ENCODE results near the gene FAM171A1.
A peak's percentile ranks its signal among the peaks of the same experiment; 100 is the strongest.
"Not testable (repeated sequence)": the region's sequence is repeated elsewhere in the genome, so short reads cannot be mapped to it uniquely, and the experiment has no call there.

FAM171A1 gene

DNA sequence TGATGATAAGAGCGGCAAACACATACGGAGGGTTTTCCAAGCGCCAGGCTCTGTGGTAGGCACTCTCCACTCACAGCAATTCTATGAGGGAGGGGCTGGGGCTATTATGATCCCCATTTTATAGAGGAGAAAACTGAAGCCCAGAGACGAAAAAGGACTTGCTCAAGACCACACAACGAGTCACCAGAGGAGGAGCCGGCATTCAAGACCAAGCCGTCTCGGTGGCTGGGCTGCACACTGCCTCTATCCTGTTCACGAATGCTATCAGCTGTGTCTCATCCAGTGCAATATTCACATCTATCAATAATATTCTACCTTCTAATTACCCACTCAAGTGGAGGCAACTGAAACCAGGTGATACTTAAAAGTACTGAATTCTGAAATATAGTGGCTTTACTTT, 134.7 kb downstream of the FAM171A1 start:
- DNase-seq = no peak

DNA sequence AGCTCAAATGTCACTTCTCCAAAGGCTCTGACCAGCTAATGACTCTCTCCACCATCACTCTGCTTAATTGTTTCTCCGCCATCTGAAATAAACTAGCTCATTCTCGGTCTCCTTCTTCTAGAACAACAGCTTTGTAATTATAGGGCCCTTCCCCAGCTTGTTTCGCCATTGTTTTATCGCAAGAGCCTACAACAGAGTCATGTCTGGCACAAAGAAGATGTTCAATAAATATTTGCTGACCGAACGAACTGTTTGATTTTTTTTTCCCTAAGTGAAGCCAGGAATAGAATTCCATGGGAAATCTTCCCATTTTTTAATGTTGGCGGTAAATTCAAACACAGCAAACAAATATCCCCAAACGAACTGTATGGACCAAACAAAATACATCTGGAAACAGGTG, 138.8 kb downstream of the FAM171A1 start:
- DNase-seq = no peak

DNA sequence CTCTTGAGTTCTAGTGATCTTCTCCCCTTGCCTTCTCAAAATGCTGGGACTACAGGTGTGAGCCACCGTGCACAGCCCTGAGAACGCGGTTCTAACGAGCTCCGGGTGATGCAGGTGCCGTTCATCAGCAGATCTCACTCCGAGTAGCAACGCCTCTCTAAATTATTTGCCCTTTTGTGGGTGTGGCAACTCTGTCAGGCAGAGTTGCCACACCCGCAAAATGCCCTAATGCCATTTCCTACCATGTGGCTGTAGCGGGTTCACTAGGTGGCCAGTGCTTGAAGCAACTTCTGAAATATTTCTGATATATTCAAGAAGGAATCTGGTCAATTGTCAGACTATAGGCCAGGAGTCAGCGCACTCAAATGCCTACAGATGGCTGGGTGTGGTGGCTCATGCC, 139.7 kb downstream of the FAM171A1 start:
- DNase-seq = no peak

DNA sequence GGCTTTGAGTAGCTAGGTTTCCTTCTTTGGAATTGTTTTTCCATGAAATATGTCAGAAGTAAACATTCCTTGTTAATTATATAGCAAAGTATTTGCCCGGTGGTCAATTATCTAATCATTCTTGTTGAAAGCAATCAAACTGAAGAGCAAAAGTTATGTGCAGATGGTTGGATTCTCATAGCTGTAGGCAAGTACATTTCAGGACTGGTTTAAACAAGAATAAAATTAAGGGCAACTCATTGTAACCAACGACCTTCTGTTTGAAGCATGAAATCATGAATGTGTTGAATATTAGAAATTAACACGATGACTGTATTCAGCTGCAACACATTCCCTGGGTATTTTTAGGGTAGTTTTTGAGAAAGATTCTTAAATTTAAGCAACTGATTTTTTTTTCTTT, 140.8 kb downstream of the FAM171A1 start:
- DNase-seq = no peak

DNA sequence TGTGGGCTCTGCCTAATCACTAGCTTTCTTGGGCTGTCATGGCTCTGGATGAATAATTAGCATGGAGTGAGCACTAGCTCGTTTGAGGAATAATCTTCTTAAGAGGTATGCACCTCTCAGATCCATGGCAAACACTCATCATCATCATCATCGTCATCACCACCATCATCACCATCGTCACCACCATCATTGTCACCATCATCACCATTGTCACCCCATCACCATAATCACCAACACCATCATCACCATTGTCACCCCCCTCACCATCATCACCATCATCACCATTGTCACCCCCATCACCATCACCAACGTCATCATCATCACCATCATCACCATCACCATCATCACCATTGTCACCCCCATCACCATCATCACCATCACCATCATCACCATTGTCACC, 141.8 kb downstream of the FAM171A1 start:
- DNase-seq = no peak

DNA sequence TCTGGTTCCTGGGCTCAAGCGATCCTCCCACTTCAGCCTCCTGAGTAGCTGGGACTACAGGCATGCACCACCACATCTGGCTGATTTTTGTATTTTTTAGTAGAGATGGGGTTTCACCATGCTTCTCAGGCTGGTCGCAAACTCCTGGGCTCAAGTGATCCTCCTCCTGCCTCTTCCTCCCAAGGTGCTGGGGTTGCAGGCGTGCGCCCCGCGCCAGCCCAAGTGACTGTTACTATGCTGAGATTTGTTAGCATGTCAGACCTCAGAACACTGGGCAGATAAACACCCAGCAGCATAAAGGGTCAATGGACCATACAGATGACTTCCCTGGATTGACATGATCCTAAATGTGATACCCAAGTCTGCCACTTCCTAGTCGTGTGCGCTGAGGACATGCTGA, 142.7 kb downstream of the FAM171A1 start:
- no peak for DNase-seq

DNA sequence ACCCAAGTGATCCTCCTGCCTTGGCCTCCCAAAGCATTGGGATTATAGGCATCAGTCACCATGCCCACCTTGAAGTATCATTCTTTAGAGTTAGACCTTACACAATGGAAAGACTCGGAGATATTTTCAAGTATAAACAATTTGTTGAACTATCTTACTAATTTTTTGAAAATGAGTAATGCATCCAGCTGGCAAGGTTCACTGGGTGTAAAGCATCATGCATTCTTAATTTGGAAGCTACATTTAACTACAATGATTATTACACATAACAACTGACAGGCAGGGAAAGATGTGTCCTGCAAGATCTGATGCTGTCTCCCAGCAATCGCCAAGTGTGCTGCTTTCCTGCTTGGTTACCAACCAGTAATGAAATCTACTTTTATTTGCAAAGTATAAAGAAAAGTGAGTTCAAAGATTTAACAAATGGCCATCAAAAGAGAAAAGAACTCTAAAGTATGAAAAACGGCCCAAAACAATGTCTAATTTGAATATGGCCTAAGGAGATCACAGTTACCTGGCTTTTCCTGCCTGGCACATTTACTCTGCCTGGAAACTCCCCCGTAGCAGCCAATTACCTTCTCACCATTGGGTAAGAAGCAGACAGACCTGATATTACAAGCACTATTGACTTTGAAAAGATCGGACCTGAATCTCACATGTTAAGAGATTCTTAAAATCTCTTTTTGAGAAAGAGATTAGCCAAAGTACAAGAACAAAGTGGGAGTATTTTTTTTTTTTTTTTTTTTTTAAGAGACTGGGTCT, 143.3 kb downstream of the FAM171A1 start:
- no peak for DNase-seq

DNA sequence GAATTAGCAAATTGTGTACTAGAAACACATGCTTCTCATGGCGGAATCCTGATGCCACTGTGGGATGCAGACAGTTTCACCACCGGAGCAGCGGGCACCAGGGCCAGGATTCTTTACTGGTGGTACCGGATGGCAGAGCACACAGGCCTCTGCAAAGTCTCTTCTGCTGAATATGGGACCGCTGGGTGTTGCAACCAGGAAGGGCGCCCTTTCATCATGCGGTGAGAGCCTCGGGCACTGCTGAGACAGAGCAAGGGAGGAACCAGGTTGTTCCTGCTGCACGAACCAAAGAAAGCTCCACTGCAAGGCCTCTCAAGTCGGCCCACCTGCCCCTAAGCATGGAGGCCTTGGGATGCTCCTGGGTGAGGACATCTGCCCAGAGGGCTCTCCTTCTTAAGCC, 145.6 kb downstream of the FAM171A1 start:
- peak; percentile 76 for DNase-seq

DNA sequence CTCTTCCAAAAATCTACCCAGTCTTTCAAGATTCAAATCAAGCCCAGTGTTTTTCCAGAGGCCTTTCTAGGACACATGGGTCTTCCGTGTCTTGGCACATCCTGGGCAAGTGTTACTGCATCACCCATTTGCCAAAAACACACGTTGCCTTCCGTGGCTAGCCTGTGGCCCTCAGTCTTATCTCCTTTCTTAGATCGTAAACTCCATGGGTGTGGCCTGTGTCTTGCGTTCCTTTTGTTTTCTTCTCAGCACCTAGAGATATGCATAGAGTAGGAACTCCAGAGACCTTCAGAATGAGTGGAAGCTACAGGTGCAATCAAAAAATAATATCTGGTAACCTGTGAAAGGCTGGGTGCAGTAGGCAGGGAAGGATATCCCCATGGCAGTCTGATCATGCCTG, 146.1 kb downstream of the FAM171A1 start:
- DNase-seq = peak; percentile 49

DNA sequence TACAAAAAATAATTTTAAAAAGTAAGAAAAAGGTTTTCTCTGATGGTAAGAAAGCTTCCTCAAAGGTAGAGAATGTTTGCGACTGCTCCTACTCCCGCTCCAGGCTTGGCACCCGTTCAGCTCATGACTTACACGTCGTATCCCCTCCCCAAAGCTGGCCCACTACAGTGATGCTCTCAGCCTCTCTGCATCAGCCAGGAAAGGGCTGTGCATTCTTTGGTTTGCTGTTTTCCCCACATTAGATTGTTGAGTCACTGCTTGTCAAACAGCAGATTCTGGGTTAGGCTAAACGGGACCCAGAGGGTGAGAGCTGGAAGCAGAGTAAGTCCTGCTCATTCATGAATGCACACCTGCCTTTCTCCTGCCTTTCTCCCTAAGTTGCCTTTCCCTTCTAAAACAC, 147.9 kb downstream of the FAM171A1 start:
- DNase-seq = no peak

DNA sequence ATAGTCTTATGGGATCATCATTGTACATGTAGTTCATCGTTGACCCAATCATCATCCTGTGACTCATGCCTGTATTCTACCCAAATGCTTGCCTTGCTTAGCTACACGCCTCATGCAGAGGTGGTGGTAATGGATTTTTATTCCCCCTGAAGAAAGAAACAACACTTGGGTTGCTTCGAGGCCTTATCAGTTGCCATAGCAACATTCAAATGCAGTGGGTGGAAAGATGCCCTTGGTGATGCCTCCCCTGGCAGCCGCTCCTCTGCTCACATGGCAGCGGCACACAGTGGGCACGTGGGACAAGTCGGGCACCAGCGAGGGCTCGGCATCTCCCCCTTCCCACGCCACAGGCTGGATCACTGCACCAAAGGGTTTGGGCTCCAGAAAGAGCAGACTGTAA, 148.6 kb downstream of the FAM171A1 start:
- DNase-seq = no peak

DNA sequence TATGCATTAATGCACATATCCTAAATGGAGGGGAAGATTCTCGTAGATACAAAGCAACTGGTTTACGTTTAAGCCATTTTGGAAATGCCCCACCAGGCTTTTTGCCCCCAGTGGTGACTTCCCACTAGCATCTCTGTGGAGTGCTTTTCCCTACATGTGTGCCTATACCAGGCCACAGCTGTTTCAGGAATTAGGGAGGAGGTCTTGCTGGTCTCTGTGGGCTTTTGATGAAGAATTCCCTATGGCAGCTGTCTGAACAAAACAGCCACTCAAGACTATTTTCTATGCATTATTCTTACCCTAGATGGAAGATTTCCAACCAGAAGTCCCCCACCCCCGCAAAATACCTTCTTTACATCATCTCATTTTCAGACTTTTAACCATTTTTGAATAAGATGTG, 150.6 kb downstream of the FAM171A1 start:
- no peak for DNase-seq

DNA sequence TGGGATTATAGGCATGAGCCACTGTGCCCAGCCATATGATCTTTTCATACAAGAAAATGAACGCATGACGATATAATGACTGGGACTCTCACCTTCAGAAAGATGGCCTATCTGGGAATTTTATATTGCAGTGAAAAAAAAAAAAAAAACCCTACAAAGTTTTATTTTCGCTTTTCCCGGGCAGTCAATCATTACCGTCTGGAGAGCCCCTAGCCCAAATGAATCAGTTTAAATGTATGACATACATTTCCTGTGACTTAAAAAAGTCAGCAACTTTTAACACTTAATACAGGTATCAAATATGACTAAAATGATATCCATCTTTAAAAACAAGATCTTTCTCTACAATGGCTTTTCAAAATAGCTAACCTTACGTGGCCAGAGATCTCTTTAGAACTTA, 154.4 kb downstream of the FAM171A1 start:
- no peak for DNase-seq

DNA sequence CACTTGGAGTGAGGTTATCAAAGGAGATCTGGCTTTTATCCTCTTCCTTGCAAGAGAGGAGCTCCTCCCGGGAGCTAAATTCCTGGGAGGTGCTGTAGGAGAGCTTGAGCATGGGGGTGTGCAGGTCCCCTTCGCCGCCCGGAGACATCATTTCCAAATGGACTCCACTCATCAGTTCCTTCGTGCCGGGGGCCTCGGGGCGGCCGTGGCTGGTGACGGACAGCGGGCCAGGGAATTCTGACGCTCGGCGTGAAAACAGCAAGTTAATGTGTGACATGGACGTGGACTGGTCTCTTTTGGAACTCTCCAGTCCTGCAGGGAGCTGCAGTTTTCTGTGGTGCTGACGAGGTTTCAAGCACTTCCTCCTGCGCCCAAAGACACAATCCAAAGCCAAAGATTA, 156.9 kb downstream of the FAM171A1 start:
- no peak for DNase-seq

DNA sequence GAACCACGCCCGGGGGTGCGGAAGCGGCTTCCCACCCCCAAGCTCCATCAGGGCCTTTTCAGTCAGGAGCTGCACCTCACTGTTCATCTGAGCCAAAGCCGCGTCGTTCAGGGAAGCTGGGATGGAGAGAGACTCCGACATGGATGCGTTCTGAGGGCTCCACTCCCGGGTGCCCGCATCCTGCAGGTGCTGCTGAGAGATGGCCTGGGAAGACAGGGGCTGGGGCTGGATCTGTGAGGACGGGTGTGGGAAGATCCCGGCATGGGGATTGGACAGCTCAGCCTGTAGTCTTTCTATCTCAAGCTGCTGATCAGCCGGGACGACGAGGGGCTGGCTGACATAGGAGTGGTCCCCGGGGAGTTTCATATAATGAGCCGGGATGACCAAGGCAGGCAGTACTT, 157.6 kb downstream of the FAM171A1 start:
- DNase-seq = no peak

DNA sequence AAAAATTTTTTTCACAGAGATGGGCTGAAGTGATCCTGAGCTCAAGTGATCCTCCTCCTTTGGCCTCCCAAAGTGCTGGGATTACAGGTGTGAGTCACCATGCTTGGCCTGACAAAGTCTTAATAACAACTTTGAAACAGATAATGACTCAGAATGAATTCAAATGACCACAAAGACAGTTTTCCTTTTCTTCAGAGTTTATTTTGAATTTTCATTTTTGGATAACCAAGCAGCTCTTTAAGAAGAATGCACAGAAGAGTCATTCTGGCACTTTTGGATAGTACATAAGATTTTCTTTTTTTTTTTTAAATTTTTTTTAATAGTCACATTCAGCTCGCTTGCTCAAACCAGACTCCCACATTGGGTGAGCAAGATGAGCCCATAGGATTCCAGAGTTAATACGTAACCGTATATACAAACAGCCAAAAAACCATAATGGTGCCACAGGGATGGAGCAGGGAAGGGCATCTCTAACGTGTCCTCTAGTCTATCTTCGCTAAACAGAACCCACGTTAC, 159.6 kb downstream of the FAM171A1 start:
- no peak for DNase-seq

DNA sequence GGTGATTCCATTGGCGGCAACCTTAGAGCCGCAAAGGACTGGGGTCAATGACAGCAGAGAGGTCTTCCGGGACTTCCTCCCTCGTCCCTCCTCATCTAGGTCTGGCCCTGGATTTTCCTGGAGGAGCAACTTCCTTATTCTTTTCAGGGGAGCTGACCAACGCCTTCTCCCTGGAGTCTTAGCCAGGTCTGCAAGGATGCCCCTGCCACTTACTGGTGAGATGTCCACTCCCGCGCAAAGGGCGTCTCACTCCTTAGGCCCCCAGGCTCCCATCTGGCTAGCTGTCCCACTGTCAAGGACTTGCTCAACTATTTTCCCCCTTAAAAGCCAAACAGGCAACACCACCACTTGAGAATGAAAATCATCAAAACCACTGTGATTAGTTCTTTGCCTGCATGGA, 160.6 kb downstream of the FAM171A1 start:
- DNase-seq = no peak

DNA sequence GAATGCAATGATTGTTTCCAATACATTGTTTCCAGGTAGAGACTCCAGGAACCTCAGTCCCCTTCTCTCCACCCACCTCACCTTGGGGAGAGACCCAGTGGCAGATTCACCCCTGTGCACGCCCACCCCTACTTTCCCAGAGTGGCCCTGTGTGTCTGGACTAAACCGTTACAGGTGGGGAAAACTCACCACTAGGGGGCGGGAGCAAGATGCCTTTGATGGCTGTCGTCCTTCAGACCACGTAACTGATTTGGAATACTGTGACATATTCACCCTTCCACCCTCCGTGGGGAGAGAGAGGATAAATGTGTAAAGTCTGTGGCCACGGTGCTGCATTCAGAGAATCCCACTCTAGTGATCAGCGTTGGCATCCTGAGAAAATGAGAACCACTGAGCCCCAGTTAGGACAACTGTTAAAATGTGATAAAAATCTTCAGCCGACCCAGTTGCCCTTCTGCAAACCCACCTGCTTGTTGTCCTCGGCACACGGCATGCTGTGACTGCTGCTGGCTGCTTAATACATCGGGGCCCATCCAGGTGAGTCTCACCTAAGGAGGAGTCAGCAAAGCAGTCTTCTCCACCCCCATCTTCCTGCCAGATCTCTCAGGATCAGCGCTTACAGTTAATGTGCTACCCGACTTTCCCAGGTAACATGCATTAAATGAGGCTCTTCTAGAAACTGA, 161.1 kb downstream of the FAM171A1 start:
- peak; percentile 16 for DNase-seq

DNA sequence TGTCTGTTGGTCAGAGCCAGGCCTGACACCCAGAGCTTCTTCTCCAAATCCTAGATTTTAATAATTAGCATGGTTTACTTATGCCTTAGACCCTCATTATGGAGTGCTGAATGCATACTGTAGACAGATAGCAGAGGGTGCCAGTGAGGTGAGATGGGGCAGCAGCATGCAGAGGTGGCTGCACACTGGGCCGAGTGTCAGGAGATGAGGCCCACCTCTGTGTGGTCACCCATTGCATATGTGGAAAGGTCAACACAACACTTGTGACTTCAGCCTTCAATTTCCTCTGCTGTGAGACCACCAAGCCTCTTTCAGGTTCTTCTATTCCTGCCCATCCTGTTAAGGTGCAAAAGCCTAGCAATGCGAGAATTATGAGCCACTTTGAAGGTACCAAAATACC, 162.9 kb downstream of the FAM171A1 start:
- DNase-seq = no peak

DNA sequence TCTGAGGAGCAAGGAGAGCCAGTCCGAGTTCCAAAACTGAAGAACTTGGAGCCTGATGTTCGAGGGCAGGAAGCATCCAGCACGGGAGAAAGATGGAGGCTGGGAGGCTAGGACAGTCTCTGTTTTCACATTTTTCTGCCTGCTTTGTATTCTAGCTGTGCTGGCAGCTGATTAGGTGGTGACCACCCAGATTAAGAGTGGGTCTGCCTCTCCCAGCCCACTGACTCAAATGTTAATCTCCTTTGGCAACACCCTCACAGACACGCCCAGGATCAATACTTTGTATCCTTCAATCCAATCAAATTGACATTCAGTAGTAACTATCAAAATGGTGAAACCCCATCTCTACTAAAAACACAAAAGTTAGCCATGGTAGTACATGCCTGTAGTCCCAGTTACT, 163.7 kb downstream of the FAM171A1 start:
- DNase-seq = not testable (repeated sequence)

DNA sequence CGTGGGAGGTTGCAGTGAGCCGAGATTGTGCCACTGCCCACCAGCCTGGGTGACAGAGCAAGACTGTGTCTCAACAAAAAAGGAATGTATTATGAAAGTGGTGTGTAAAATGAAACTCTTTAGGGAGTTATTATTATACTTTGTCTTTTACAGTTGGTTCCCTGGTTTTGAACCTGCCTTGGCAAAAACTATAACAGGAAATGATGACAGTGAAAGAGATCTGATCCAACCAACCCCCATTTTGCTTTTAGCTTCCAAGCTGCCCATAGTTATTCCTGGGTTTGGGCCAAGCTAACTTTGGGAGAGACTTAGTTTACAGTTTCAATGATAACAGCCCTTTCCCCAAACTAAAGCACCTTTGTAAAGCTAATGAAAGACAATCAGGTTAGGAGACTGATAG, 168.4 kb downstream of the FAM171A1 start:
- DNase-seq = no peak

DNA sequence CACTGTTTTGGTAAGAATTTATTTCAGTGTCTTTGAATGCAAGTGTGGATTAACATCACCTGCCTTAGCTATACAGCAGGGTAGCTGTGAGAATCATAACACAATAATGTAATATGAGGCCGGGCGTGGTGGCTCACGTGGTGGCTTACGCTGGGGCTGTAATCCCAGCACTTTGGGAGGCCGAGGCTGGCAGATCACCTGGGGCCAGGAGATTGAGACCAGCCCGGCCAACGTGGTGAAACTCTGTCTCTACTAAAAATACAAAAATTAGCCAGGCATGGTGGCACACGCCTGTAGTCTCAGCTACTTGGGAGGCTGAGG, 168.8 kb downstream of the FAM171A1 start:
- not testable (repeated sequence) for DNase-seq

DNA sequence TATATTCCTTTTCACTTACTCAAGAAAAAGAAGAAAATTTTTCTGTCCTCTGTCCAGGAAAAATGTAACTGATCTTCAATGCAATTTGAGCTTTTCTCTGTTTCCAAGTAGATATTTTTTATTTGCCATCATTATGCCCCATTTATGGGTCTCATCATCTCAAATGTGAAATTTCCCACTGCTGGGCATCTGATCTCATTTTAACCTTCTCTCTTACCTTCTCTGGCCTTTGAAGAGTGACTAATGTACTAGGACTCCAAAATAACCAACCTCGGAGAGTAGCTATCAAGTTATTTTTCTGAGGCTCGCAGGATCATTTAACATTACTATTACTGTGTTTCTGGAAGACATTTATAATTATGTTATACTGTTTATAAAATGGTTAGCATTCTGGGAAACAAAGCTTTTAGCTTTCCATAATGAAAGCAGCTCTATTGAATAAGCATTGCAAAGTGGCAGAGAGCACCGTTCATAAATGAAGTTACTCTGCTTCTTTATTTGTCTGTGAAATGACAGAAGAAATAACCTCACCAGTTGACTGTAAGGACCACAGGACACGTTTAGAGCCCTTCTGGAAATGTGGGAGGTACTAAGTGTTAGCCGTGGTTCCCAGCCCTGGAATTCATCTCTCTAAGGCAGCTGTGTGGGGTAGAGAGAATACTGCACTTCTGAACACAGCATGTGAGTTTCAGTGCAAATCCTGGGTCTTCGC, 169.3 kb downstream of the FAM171A1 start:
- no peak for DNase-seq

DNA sequence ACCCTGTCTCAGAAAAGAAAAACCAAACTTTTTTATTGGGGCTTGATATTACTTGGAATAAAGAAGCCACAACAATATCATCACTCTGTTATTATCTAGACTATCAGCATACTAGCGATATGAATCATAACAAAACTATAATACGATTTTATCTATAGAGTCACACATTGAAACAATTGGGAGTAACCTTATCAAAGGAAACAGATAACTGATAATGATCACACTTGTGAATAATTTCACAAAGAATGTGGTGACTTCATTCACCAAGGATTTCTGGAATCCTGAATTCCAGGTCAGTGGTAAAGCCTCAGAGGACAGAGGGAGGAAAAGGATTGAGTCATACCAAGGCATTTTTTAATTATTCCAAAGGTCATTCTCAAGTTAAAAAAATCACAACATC, 170.5 kb downstream of the FAM171A1 start:
- DNase-seq = no peak

All from GF-D8 (cell line).